Right lobe of liver (tissue), 6 donors: ENCODE results near the gene SCUBE1. TPM values are rescaled to one million over a fixed set of nuclear protein-coding genes. Genes with fewer than 3 reads are reported as not detected.

Source experiments
- ATAC-seq, 4 donors: fragments of 200-7000 bp; cut with Tn5 transposase; one replicate each; pipeline ENCODE4 v1.9.1; 2020; ENCODE audit warnings: mild to moderate bottlenecking in 4 of 4, moderate library complexity in 4 of 4
- DNase-seq, 3 donors: peaks; one replicate each; pipeline ENCODE4 v3.0.0-alpha.2; 2020
- H3K27ac ChIP-seq, 3 donors: fragments of 200-600 bp; one replicate each; pipeline ENCODE4 v1.8.0; 2022
- H3K27me3 ChIP-seq, 2 donors: fragments of 200-600 bp; one replicate each; pipeline ENCODE4 v1.8.0; 2022
- H3K36me3 ChIP-seq, 4 donors: fragments of 200-600 bp; sonication (generic) in 1 of 4; one replicate each; pipeline versions ENCODE4 v1.5.1 to v1.8.0; 2017 to 2022; ENCODE audit warnings: control low read depth in 1 of 4
- H3K4me1 ChIP-seq, 4 donors: fragments of 200-600 bp; sonication (generic) in 1 of 4; one replicate each; pipeline versions ENCODE4 v1.5.1 to v1.8.0; 2017 to 2022; ENCODE audit warnings: control low read depth in 1 of 4
- H3K4me3 ChIP-seq, 3 donors: fragments of 200-600 bp; one replicate each; pipeline ENCODE4 v1.8.0; 2022
- H3K9me3 ChIP-seq, 4 donors: fragments of 200-600 bp; sonication (generic) in 1 of 4; one replicate each; pipeline versions ENCODE4 v1.5.1 to v1.8.0; 2017 to 2022; ENCODE audit warnings: control low read depth in 1 of 4
- POLR2A ChIP-seq: fragments of 450-650 bp; IDR thresholded peaks from one replicate; pipeline ENCODE4 v1.6.1; 2017; ENCODE audit warnings: antibody characterized with exemption, mild to moderate bottlenecking
- WGBS: methylation state at CpG from one replicate; pipeline ENCODE4 v1.1.6; 2018; ENCODE audit warnings: low coverage, low lambda C conversion rate; ENCODE audit not compliant: insufficient coverage; ENCODE audit errors: missing lambda C conversion rate; 5-methylcytosine and 5-hydroxymethylcytosine counted together
- intact Hi-C, 2 donors: fragments of 100-400 bp; cut with DNase I; formaldehyde crosslinking; loops; one replicate each; pipeline versions ENCODE4 v1.11.2 to v1.14.1; 2022
- total RNA-seq, 6 experiments: library from RNA; depleted of rRNA in 2 of 6; stranded (reverse); fragments of >200 nt in 2 of 6; fragmentation: NEBNext Ultra II Directional in 3 of 6; extraction: Animal tissue kit (Norgen Biotek cat#: 25700) in 3 of 6; gene quantifications; one replicate each; pipeline versions ENCODE4 v1.1.0 to v1.2.4, GENCODE V29; 2016 to 2023
- TF ChIP-seq, protein P1 (sequence below), 4 donors: fragments of 200-600 bp in 3 of 4; fragments of 450-650 bp in 1 of 4; IDR thresholded peaks; one replicate each; pipeline versions ENCODE4 v1.5.1 to v1.8.0; 2016 to 2022; ENCODE audit warnings: antibody characterized with exemption in 4 of 4, mild to moderate bottlenecking in 2 of 4
- donor health status: DM: no; HTN: yes; CAD: no.
- donor health status: DM: no; HTN: no; CAD: no.
- donor health status: DM: no; HTN: no; CAD: no.
- donor health status: DM: no; HTN: yes; CAD: no.
- donor health status: DM: no; HTN: yes; CAD: no.

The SCUBE1 gene
- total RNA-seq, 6 experiments from 2014 or later = 0.73 to 11.7 (median 2.7) TPM

GRCh38 chr22:43246188-43246587, 97.0 kb downstream of the SCUBE1 start:
- no CpG with 5 or more reads among the region's 4 CpGs for WGBS
- Histone ChIP-seq H3K27ac (no peak overlapping the region), H3K36me3 (no peaks in the 10 kb centered on the region), H3K4me1 (no peaks in the 10 kb centered on the region), H3K4me3 (no peak overlapping the region), H3K27me3 (no peaks in the 10 kb centered on the region), H3K9me3 (no peaks in the 10 kb centered on the region)
- no peak for TF ChIP-seq POLR2A
- TF ChIP-seq, protein P1, sequence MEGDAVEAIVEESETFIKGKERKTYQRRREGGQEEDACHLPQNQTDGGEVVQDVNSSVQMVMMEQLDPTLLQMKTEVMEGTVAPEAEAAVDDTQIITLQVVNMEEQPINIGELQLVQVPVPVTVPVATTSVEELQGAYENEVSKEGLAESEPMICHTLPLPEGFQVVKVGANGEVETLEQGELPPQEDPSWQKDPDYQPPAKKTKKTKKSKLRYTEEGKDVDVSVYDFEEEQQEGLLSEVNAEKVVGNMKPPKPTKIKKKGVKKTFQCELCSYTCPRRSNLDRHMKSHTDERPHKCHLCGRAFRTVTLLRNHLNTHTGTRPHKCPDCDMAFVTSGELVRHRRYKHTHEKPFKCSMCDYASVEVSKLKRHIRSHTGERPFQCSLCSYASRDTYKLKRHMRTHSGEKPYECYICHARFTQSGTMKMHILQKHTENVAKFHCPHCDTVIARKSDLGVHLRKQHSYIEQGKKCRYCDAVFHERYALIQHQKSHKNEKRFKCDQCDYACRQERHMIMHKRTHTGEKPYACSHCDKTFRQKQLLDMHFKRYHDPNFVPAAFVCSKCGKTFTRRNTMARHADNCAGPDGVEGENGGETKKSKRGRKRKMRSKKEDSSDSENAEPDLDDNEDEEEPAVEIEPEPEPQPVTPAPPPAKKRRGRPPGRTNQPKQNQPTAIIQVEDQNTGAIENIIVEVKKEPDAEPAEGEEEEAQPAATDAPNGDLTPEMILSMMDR (IDR thresholded peaks at IDR 0.05) = no peak
- no peak for DNase-seq
- ATAC-seq = no peak
- intact Hi-C loops = no loop called here

DNA sequence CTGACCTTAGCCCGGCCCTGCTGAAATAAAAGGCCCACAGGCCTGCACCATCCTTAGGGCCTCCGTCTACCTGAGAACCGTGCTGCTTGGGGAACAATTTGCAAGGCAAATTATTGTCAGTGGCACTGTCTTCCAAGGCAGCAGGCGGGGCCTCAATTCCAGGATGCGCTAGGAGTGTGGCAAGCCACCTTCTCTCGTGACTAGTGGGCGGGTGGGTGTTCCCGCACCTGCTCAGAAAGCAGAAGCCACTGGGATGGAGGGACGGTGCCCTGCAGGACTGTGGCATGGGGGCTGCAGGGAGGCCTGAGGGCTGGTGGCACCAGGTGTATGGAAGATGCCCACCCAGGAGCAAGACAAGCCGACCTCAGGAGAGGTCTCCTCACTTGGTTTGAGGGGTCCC, 97.5 kb downstream of the SCUBE1 start:
- intact Hi-C loops = no loop called here
- H3K4me1 ChIP-seq = no peaks in the 10 kb centered on the region
- WGBS = no CpG with 5 or more reads among the region's 10 CpGs

DNA sequence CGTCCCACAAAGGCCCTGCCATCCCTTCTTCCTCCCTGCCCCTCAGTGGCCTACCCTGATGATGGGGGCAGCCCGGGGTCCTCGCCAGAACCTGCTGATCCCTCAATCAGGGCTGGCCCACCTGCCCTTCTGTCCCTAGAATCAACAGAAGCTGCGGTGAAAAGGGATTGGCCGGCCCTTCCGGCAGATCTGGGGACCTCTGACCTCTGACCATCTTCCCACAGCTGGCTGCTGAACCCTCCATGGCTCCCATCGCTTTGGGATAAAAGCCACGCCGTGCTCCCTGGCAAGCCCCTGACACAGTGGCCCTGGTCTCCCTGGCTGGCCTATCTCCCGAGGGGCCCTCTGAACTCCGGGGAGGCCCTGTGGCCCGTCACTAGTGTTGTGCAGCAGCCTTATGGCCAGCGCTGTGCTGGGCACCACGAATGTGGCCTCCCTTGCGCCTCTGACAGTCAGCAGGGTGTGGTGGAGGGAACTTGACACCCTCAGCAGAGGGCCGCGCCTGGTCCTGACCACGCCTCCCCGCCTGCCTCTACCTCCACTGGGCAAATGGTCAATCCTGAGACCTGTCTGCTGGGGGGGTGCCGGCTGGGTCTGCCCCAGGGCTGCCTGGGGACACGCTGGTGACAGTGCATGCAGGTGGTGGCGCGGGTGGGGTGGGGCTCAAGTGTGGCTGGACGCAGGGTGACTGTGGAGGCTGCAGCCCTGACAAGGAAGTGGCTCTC, 98.2 kb downstream of the SCUBE1 start:
- Histone ChIP-seq H3K36me3 (no peaks in the 10 kb centered on the region), H3K4me3 (no peak overlapping the region), H3K27me3 (no peaks in the 10 kb centered on the region), H3K4me1 (no peaks in the 10 kb centered on the region), H3K27ac (no peak overlapping the region), H3K9me3 (no peaks in the 10 kb centered on the region)
- TF ChIP-seq, protein P1 (IDR thresholded peaks at IDR 0.05) = no peak
- TF ChIP-seq POLR2A = no peak
- WGBS = 100% methylated on average over 3 of the region's 24 CpGs
- intact Hi-C loops = no loop called here
- DNase-seq (no peak), ATAC-seq (no peak)

More for the DNA sequence above, 97.5 kb downstream of the SCUBE1 start:
- DNase-seq = no peak
- H3K27ac ChIP-seq = no peak overlapping the region
- no peak for ATAC-seq
- H3K36me3 ChIP-seq = no peaks in the 10 kb centered on the region
- H3K9me3 ChIP-seq = no peaks in the 10 kb centered on the region
- H3K27me3 ChIP-seq = no peaks in the 10 kb centered on the region
- no peak overlapping the region for H3K4me3 ChIP-seq
- no peak for TF ChIP-seq POLR2A
- TF ChIP-seq, protein P1 (IDR thresholded peaks at IDR 0.05) = no peak

DNA sequence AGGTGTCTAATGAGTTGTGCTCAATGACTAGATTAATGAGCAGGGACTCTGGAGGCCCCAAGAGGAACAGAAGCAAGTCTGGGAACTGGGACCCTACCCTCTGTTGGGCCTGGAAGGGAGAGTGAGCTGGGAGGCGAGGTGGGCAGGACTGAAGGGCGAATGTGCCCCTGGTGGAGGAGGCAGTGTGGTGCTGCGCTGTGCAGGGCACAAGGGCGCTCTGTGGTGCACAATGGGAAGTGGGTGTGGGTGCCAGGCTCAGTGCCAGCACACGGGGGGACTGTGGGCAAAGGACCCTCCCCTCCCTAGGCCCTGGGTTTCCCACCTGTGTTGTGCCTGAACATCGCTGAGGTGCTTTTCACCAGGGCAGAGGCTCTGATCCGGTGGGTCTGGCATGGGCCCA, 98.8 kb downstream of the SCUBE1 start:
- no peak for DNase-seq
- no peak for ATAC-seq
- no peaks in the 10 kb centered on the region for H3K9me3 ChIP-seq
- no peaks in the 10 kb centered on the region for H3K27me3 ChIP-seq
- WGBS = 70% methylated on average over 2 of the region's 7 CpGs
- no peak overlapping the region for H3K4me3 ChIP-seq
- H3K27ac ChIP-seq = no peak overlapping the region
- intact Hi-C loops = no loop called here
- H3K4me1 ChIP-seq = peaks cover 0 to 5% (median 1%) of the 10 kb centered on the region in 4 donors
- H3K36me3 ChIP-seq = no peaks in the 10 kb centered on the region
- TF ChIP-seq, protein P1 (IDR thresholded peaks at IDR 0.05) = no peak
- no peak for TF ChIP-seq POLR2A
